ENCODE measurements around the gene HIP1. TPM values are rescaled to one million over a fixed set of nuclear protein-coding genes. Genes with fewer than 3 reads are reported as not detected.
A peak's percentile ranks its signal among the peaks of the same experiment; 100 is the strongest.

HIP1 gene
- total RNA-seq, 4 donors from 2014 or later, result 3.2 to 9.5 (median 6.4) TPM

- 91 to 92% methylated on average over 2 of the region's 2 CpGs for WGBS, 2 donors
- intact Hi-C loops (cut with DNase I), result no loop called here
These were observed 111.8 kb downstream of the HIP1 start for GRCh38 chr7:75626954-75627353.

GRCh38 chr7:75625868-75626267 is 112.9 kb downstream of the HIP1 start:
- TF ChIP-seq CTCF (IDR thresholded peaks at IDR 0.05), result no peak
- TF ChIP-seq POLR2A (IDR thresholded peaks at IDR 0.05), result no peak
- no peak overlapping the region for H3K4me3 ChIP-seq
- peaks cover 0 to 14% (median 0%) of the 10 kb centered on the region in 3 donors for H3K4me1 ChIP-seq
- no peak for DNase-seq
- H3K27me3 ChIP-seq, result no peaks in the 10 kb centered on the region
- H3K9me3 ChIP-seq, result peaks cover 0 to 12% (median 7%) of the 10 kb centered on the region in 3 donors
- intact Hi-C loops (cut with DNase I), result no loop called here
- WGBS, 2 donors, result 94 to 95% methylated on average over 5 of the region's 5 CpGs
- no peaks in the 10 kb centered on the region for H3K36me3 ChIP-seq
- no peak overlapping the region for H3K27ac ChIP-seq

More at GRCh38 chr7:75626954-75627353, 111.8 kb downstream of the HIP1 start:
- Histone ChIP-seq H3K4me1 (peaks cover 0 to 7% (median 0%) of the 10 kb centered on the region in 3 donors), H3K36me3 (no peaks in the 10 kb centered on the region), H3K27ac (no peak overlapping the region), H3K9me3 (peaks cover 0 to 12% (median 7%) of the 10 kb centered on the region in 3 donors), H3K27me3 (no peaks in the 10 kb centered on the region), H3K4me3 (no peak overlapping the region)
- TF ChIP-seq POLR2A (IDR thresholded peaks at IDR 0.05) (no peak), CTCF (IDR thresholded peaks at IDR 0.05) (no peak)
- DNase-seq, result no peak

- WGBS, 2 donors, result 60 to 61% methylated on average over 10 to 13 of the region's 13 CpGs
- Histone ChIP-seq H3K9me3 (peaks cover 0 to 12% (median 7%) of the 10 kb centered on the region in 3 donors), H3K36me3 (no peaks in the 10 kb centered on the region), H3K27me3 (no peaks in the 10 kb centered on the region), H3K27ac (peak overlapping the region in 2 of 4 donors; percentile 32 to 67), H3K4me3 (no peak overlapping the region), H3K4me1 (peaks cover 0 to 14% (median 0%) of the 10 kb centered on the region in 3 donors)
- DNase-seq, result no peak
- intact Hi-C loops (cut with DNase I), result no loop called here
- TF ChIP-seq POLR2A (IDR thresholded peaks at IDR 0.05), result no peak
- TF ChIP-seq CTCF (IDR thresholded peaks at IDR 0.05), result no peak
These were observed 114.5 kb downstream of the HIP1 start for GRCh38 chr7:75624134-75624832.

- 75 to 81% methylated on average over 14 of the region's 16 CpGs for WGBS, 2 donors
- DNase-seq, result no peak
- Histone ChIP-seq H3K27me3 (no peaks in the 10 kb centered on the region), H3K4me1 (peaks cover 0 to 21% (median 0%) of the 10 kb centered on the region in 3 donors), H3K4me3 (no peak overlapping the region), H3K36me3 (no peaks in the 10 kb centered on the region), H3K9me3 (peaks cover 0 to 12% (median 7%) of the 10 kb centered on the region in 3 donors), H3K27ac (peak overlapping the region in 2 of 4 donors; percentile 30 to 32)
- TF ChIP-seq POLR2A (IDR thresholded peaks at IDR 0.05) (no peak), CTCF (IDR thresholded peaks at IDR 0.05) (no peak)
- intact Hi-C loops (cut with DNase I), result no loop called here
These were observed 115.2 kb downstream of the HIP1 start for GRCh38 chr7:75623390-75624133.

GRCh38 chr7:75621124-75621523 is 117.6 kb downstream of the HIP1 start:
- no peaks in the 10 kb centered on the region for H3K36me3 ChIP-seq
- intact Hi-C loops (cut with DNase I), result no loop called here
- no peak for DNase-seq
- H3K9me3 ChIP-seq, result no peaks in the 10 kb centered on the region
- H3K4me1 ChIP-seq, result peaks cover 0 to 43% (median 0%) of the 10 kb centered on the region in 3 donors
- no peaks in the 10 kb centered on the region for H3K27me3 ChIP-seq
- no peak for TF ChIP-seq CTCF (IDR thresholded peaks at IDR 0.05)
- no peak overlapping the region for H3K27ac ChIP-seq
- no peak overlapping the region for H3K4me3 ChIP-seq
- 53 to 79% methylated on average over 7 to 8 of the region's 9 CpGs for WGBS, 2 donors

All from esophagus squamous epithelium (tissue), 5 donors.